Neural progenitor cell (in vitro differentiated cells): ENCODE results near the gene UBR4.

Source experiments
- CTCF ChIP-seq: fragments of 200-600 bp; sonication (generic); IDR thresholded peaks from 2 replicates; pipeline ENCODE4 v1.5.1; 2017; ENCODE audit warnings: antibody characterized with exemption, mild to moderate bottlenecking
- EZH2 ChIP-seq: fragments of 200-600 bp; sonication (generic); IDR thresholded peaks from 2 replicates; pipeline ENCODE4 v1.6.1; 2017; ENCODE audit warnings: antibody characterized with exemption, mild to moderate bottlenecking, moderate library complexity
- EZH2phosphoT487 ChIP-seq: fragments of 200-600 bp; sonication (generic); IDR thresholded peaks from 2 replicates; pipeline ENCODE4 v1.6.1; 2017; ENCODE audit warnings: antibody characterized with exemption

- TF ChIP-seq CTCF: no peak
- no peak for TF ChIP-seq EZH2phosphoT487
- no peak for TF ChIP-seq EZH2
Observed at GRCh38 chr1:19133360-19133759, 76.7 kb downstream of the UBR4 start.
